GM12892 (cell line): ENCODE data around the gene COA4.

Source experiments
- POLR2A ChIP-seq: IDR thresholded peaks from 2 replicates; pipeline ENCODE4 v1.6.1; 2011; ENCODE audit warnings: low read depth, low read length, control low read depth
- POLR2AphosphoS5 ChIP-seq: IDR thresholded peaks from 2 replicates; pipeline ENCODE4 v1.6.1; 2011; ENCODE audit warnings: low read depth, low read length, control low read depth
- TAF1 ChIP-seq: IDR thresholded peaks from 2 replicates; pipeline ENCODE4 v1.6.1; 2011; ENCODE audit warnings: low read depth, mild to moderate bottlenecking, control low read depth, low read length, borderline replicate concordance

- TF ChIP-seq POLR2A (no peak), POLR2AphosphoS5 (no peak), TAF1 (no peak)
These were observed 806 bp downstream of the COA4 start for GRCh38 chr11:73875840-73876239.
